Measurements from ENCODE around the gene SV2A.

SV2A gene

DNA sequence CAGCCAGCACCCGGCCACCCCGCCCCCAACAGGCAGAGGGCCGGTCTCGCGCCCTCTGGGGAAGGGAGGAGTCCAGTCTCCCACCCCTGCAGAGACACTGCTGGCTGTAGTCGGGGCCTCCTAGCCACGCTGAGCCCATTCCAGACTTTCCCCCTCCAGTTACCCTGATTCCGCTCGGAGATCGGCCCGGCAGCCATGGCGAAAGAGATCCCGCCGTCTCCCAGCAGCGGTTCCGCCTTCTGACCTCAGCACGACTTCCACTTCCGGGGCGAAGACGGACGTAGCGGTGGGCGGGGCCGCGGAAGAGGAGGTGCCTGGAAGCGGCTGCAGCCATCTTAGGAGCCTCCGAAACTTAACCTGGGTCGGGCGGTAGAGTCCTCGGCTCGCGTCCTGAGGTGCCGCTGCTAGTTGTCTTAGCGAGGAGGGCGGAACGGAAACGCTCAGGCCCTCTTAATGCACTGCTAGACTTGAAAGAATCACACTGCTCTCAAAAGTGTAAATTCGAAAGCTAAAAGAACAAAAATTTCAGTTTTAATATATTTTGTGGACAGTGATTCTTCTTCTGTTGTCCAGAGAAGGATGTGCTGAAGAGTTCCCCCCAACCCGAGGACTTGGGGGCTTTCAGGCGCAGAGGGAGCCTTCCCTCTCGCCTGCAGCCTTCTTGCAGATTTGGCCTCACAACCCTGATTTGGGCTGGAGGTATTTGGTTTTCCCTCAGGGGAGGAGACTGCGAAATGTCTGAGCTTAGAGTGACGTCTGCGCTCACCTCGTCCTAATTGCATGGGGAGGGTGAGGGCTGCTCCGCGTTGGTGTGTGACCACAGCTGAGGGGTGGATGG is 10.1 kb upstream of the SV2A start, which contains the start of gene SF3B4:
SF3B4 (minus strand) TSS at position 241 of the 838 bp plus-strand sequence; CDS start at position 197, 44 bp downstream.
- peak; percentile 91 to 99 (median 96) for DNase-seq

DNA sequence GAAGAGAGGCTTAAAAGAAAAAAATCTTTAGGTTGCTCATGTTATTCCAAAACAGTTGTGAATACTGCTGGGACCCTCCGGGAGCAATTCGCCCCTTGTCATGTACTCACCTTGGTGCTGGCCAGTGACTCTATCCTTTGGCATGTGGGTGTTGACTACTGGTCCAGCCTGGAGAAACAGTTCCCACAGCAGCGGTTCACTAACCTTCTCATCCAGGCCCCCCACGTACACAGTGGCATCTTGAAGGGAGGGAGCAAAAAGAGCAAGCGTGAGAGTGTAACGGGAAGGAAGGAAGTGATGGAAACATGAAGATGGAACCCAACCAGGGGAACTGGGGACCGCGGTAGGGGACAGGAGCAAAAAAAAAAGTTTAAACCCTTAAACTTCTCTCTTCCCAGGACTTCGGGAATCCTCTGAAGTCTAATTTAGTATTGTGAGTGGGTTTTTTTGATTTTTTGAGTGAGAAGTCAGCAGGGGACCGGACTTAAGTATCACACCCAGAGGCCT is 9.5 kb upstream of the SV2A start:
- no peak for DNase-seq

DNA sequence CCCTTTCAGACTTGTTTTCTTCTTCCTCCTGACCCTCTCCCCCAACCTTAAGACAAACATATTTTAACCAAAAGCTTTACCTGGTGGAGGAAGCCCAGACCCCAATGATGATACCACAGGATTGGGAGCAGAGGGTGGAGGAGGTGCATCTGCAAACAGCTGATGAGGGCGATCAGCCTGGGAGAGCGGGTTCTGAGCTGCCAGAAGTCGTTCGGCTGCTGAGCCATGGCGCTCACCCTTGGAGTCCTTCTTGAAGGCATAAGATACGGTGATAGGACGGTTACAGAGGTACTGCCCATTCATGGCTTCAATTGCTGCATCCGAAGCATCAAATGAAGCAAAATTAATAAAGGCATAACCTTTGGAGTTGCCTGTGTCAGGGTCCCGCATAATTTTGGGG is 8.7 kb upstream of the SV2A start:
- DNase-seq: no peak

DNA sequence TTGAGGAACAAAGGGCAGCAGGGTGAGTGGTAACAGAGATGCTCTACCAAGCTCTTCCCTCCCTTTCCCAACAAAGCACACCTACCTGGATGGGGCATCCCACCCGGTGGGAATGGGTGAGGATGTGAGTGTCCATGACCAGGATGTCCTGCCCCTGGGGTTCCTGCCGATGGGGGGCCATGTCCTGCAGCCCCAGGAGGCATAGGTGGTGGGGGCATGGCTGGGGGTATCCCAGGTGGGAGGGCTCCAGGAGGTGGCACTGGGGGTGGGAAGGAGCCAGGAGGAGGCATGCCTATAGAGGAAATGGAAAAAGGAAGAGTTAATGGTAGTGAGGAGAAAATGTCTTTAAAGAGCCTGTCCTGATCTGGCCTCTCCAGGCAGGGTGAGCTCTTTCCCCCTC is 8.1 kb upstream of the SV2A start:
- DNase-seq: no peak

DNA sequence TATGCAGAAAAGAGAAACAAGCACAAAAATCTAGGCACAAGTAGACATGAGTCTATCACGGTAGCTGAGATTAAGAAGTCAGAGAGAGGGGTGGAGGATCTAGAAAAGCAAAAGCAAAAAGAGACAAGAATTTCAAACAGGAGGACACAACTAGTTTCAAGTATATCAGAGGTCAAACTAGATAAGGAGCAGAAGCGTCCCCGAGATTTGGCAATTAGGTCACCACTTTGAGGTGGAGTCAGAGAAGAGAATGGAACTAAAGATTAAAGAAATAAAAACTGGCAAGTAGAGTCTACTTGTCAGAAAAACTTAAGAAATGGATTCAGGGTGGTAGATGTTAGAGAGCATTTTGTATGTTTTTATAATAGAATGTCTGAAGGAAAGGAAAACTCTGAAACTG is 7.7 kb upstream of the SV2A start:
- DNase-seq: no peak

DNA sequence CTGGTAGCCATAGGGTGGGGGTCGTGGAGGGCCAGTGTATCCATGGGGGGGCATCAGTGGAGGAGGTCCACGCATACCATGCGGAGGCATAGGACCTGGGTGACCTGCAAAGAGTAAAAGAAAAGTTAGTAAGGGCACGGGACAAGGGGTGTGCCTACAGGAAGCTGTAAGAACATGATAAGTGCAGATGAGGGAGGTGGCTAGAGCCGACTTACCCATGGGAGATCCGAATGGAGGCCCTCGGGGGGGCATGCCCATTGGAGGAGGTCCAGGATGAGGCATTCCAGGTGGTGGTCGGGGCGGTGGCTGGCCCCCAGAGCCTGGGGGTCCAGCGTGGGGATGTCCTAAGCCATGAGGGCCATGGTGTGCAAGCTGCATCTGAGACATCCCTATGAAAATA is 6.0 kb upstream of the SV2A start:
- no peak for DNase-seq

DNA sequence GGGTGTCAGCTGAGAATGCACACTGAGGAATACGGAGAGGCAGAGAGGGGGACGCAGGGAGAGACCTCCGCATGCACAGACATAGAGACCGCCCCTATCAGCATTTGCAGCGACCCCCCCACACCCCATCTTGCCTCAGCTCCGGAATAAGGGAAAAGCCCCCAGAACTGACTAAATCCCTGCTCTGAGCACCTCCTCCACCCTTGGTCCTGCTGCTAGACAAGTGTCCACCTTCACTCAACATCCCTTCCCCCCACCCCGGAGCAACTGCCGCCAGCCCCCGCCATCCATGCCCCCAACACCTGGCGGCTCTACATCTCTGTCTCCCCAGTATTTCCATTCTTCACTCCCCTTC is 769 bp downstream of the SV2A start:
- DNase-seq: peak in 2 of 3 experiments; percentile 19 to 53

DNA sequence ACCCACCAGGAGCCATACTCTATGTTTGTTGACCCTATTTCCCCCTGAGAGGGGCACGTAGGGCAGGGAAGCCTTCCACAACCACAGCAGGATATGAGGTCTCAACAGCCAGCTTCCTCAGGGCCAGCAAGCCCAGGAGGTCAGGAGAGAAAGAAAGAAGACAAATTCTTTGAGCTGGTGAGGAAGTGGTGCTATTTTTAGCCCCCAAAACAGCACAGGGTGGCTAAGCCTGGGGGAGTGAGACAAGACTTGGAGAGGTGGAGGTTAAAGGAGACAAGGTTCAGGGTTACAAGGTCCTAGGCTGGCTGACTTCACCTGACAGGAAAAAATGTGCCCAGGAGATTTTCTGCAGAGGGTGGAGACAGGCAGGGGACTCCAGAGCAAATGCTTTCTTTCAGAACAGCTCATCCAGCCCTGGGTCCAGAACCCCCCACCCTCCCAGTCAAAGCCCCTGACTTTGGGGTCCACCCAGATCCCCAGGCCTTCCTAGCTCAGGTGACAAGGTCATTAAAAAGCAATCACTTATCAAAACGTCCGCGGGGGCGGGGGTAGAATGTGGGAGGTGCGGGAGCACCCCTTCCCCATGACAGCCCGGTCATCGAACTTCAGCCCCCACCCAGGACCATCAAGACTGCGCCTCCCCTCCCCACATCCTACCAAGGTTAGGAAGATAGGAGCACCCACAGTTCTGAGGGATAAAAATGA is 1.3 kb downstream of the SV2A start:
- DNase-seq: no peak

DNA sequence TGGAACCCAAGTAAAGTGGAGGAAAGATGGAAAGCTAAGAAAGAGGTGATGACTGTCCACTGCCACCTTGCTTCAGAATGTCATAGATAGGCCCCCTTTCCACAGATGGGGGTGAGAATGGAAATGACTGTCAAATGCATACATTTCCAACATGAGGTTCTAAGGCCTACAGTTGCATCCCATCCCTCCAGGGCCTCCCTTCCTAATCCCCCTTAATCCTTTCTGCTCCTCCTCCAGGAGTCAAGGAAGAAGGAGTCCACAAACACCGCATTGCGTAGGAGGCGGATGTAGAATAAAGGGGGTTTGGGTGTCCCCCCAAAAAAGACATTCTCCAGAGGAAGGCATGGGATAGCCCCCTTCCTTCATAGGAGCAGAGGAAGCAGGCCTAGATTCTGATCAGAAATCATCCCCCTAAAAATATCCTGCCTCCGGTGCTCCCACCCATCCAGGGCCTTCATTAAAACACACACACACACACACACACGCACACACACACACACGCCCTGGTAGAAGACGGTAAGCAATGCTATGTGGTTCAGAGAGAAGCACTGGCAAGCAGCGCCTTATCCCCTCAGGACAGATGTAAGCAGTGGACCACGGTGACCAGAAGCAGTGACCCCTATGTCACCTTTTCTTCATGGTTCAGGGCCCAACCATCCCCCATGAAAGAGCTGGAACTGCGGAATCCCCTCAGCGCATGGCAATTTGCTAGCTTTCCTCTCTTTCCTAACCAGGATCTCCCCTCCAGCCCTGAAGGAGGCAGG is 2.0 kb downstream of the SV2A start:
- DNase-seq: no peak

DNA sequence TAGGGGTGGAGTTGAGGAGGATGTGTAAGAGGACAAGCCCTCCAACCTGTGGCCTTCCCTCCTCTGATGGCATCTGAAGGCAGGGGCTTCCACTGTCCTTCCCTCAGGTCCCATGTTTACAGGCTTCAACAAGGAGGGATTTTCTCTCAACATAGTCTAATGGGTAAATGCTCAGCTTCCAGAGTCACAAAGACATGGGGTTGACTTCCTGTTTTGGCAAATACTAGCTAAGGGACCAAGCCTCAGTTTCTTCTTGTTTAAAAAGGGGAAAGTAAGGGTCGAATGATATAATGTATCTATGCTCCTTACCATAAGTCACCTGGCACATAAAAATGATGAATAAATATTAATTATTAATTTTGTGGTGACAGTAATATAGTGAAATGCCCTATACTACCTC is 3.1 kb downstream of the SV2A start:
- no peak for DNase-seq

DNA sequence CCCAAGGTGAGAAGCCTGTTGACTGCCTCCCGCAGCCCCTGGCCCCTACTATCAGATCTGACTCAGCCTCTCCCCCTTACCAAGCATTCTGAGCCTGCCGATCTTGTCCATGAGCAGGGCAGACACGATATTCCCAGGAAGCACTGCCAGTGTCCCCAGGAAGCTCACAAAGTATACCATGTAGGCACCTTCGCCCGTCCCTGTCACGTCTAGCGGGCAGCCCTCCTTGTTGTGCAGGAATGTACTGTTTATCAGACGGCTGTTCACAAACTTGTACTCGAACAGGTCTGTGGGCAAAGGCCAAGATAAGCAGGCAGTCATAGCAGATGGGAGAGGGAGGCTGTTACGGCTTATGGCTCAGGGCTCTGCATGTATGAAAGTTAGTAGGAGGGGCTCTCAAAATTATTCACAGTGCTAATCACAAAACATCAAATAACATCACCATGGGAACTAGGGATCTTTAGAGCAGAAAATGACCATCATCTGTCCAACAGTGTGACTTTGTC is 11.0 kb downstream of the SV2A start:
- no peak for DNase-seq

DNA sequence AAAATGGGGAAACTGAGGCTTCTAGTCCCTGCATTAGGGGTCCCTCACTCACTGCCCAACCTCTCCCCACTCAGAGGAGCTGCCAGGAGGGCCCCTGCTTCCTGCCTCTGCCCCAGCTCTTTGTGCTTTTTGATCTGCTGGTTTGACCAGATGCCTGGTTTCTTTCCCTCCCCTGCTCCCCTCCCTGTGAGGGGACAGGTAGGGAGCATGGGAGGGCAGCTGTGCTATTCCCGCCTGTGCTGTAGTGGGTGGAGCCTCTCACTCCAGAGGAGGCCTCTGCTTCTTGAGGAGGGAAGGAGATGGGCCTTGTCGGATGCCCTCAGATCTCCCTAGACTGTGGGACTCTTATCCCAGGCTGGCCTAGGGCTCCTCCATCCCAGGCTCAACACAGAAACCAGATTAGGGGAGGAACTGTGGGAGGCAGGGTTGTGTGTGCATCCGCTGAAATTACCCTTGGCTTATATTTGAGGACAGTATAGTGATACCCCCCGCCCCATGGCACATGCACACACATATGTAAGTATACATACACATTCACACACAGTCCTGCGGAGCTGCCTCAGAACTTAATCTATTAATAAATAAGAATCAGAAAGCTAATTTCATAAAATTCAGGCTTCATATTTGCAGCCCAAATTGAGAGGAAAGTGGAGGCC is 13.7 kb downstream of the SV2A start:
- DNase-seq: no peak

DNA sequence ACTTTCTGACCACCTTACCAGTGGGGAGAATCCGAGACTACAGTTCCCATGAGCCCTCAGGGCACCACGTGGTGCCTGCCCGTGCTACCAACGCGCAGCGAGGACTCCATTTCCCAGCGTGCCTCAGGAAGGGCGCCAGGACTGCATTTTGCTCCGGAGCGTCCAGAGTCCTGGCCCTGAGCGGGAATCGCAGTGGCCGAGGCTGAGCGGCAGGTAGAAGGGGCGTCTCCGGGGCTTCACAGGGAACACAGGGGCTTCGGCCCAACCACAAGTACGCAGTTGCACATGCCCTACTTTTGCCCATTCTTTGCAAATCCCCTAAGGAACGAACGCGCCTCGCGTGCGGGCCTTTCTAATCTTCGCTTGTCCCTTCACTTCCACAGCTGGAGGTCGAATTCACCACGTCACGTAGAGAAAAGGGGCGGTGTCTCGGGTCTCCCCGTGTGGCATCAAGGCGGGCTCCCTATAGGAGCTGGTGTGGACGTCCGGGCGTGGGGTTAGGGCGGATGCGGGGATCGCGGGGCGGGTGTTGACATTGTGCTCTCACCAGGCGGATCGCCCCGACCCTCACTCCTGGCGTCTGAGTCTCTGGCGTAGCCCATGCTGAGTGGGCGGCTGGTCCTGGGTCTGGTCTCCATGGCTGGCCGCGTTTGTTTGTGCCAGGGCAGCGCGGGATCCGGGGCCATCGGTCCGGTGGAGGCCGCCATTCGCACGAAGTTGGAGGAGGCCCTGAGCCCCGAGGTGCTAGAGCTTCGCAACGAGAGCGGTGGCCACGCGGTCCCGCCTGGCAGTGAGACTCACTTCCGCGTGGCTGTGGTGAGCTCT is 18.0 kb downstream of the SV2A start, which contains the start of gene BOLA1:
BOLA1 (plus strand) TSS at position 109 of the 825 bp plus-strand sequence; CDS start at position 601, 492 bp downstream.
- peak; percentile 97 to 98 (median 97) for DNase-seq

DNA sequence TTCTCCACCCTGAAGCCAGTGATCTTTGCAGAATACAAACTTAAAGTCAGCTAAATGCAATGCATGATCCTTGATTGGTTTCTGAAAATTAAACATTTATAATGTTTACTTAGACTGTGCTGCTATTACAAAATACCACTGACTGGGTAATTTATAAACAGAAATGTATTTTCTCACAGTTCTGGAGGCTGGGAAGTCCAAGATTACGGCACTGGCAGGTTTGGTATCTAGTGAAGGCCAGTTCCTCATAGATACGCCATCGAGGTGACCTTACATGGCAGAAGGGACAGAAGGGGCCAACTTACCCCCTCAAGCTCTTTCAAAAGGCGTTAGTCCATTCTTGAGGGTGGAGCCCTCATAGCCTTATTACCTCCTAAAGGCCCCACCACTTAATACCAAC is 21.1 kb downstream of the SV2A start:
- DNase-seq: no peak

DNA sequence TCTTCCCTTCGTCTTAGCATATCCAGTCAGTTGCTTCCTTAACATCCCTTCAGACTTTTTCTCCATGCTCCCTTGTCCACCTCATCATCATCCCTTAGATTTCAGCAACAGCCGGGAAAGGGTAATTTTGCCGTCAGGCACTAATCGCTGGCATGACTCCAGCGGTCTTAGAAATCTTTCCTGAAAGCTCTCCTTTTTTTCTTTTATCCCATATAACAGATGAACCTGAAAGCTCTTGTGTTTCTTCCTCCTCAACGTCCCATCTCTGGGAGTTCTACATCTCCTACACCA is 28.7 kb downstream of the SV2A start:
- no peak for DNase-seq

DNA sequence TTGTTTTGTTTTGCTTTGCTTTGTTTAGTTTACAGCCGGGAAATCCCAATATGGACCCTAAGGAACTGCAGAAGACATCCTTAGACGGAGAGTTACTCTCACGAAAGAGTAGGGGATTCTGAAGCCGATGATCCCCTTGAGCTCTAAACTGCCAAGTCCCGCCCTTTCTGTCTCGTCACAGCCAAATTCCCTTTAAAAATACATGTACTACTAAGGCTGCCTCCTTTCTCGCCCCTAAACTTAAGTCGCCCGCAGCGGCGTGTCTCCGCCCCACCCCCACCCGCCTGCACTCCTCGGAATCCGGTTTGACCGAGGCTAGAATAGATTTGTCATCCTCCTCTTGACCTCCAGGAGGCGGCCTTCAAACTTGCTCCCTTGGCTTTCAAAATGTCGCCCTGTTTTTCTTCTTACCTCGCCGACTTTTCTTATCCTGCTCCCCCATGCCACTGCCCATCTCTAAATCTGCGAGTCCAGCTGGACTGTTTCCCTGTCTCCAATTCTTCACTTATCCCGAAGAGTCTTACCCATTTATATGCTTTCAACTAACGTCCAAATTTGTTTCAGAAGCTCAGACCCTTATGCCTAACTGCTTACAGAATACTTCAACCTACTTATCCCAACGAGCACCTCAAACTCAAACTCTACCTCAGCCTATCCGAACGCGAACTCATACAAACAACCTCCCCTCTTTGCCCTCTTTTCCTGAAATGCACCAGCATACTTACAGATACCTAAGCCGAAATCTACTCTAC is 29.2 kb downstream of the SV2A start:
- peak; percentile 90 to 96 (median 94) for DNase-seq

DNA sequence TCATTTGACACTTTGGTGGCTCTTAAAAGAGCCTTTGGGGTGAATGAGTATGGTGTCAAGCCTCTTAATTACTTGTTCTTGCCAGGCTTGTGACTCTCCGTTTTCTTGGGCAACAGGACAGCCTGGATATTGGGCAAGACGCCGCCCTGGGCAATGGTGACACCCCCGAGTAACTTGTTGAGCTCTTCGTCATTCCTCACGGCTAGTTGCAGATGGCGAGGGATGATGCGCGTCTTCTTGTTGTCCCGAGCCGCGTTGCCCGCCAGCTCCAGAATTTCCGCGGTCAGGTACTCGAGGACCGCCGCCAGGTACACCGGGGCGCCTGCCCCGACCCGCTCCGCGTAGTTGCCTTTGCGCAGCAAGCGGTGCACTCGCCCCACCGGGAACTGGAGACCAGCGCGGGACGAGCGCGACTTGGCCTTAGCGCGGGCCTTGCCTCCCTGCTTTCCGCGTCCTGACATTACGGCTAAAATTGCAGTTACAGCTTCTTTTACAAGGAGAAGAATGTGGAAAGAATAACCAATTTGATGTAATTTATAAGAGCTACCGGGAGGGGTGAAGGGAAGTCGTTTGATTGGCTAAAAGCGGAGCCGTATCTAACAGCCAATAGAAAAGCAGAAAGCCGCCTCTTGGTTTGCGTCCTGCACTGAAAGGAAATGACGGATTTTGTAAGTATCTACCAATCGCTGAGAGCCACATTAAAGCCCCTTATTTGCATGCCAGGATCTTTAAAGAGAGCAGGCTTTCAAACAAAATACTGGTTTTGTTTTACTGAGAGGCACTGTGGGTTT is 30.0 kb downstream of the SV2A start:
- peak; percentile 90 to 100 (median 98) for DNase-seq

DNA sequence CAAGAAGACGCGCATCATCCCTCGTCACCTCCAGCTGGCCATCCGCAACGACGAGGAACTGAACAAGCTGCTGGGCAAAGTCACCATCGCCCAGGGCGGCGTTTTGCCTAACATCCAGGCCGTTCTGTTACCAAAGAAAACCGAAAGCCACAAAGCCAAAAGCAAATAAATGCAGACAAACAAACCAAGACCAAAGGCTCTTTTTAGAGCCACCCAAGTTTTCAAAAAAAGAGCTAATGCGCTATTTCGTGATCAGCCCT is 30.5 kb downstream of the SV2A start:
- DNase-seq: peak in 1 of 3 experiments; percentile 70

DNA sequence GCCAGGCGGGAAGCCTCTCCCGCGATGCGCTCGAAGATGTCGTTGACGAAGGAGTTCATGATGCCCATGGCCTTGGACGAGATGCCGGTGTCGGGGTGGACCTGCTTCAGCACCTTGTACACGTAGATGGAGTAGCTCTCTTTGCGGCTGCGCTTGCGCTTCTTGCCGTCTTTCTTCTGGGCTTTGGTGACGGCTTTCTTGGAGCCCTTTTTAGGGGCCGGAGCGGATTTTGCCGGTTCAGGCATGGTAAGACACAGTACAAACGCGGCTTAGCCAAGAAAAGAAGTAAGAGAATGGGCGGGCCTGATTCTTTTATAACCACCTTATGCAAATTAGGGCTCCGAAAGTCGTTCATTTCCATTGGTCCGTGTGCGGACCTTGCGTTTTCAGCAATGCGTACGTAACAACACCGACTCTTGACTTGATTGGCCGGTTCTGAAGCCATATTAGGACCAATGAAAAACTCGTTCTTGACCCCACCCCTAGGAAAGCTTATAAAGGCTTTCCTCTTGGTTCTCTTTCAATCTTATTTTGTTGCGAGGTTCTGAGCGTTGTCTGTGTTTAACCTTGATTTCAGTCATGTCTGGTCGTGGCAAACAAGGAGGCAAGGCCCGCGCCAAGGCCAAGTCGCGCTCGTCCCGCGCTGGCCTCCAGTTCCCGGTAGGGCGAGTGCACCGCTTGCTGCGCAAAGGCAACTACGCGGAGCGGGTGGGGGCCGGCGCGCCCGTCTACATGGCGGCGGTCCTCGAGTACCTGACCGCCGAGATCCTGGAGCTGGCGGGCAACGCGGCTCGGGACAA is 31.0 kb downstream of the SV2A start:
- peak; percentile 95 to 100 (median 100) for DNase-seq

DNA sequence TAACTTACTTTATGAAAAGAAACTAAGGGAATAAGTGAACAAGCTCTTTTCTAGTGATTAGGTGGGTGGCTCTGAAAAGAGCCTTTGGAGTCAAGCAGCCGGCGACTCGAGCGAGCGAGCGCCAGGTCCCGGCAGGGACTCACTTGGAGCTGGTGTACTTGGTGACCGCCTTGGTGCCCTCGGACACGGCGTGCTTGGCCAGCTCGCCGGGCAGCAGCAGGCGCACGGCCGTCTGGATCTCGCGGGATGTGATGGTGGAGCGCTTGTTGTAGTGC is 31.6 kb downstream of the SV2A start:
- peak in 1 of 3 experiments; percentile 63 for DNase-seq

Measured in NCI-H1417 (cell line).